Sigmoid colon (tissue), 3 donors: Measurements from ENCODE around the gene MLLT3.

Source experiments
- CTCF ChIP-seq, 4 experiments: fragments of 450-650 bp in 3 of 4; fragments of 200-600 bp in 1 of 4; IDR thresholded peaks; one replicate each; pipeline ENCODE4 v1.5.1; 2016 to 2019; ENCODE audit warnings: antibody characterized with exemption in 4 of 4, mild to moderate bottlenecking in 3 of 4, moderate library complexity in 2 of 4
- POLR2A ChIP-seq, 2 donors: fragments of 450-650 bp; IDR thresholded peaks; one replicate each; pipeline ENCODE4 v1.6.1; 2016; ENCODE audit warnings: antibody characterized with exemption in 2 of 2, mild to moderate bottlenecking in 2 of 2, moderate library complexity in 2 of 2

DNA sequence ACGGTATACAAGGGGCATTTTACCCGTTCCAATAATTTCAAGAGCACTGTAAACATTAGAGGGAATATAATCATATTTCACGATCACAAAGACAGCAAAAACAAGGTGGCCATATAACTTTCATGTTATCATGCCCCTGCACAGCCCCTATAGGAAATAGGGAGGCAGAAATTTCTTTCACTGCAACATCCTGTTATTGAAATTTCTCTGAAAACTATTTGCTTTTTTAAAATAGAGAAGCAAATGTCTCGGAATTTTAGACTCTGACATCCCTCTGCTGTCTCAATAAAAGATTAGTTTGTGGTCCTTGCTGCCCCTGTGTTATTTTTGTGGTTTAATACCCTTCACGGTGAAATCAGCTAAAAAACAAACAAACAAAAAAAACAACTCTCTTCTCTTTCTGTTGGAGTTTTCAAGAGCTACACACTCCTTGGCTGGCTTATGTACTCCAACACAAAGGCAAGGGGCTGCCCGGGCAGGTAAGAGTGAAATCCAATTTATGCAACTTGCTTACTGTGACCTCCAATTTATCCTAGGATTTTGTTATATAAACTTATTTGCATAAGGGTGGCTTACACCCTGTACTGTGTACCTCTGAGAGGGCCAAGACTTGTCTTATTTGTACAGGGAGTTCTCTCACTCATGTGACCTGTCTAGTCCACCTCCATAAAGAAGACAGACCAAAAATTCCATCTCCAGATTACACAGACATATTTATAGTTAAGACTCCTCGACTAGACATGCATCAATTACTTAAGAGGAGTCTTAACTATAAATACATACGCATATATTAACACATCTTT lies 223.6 kb downstream of the MLLT3 start:
- TF ChIP-seq CTCF (IDR thresholded peaks at IDR 0.05) (no peak), POLR2A (IDR thresholded peaks at IDR 0.05) (no peak)
